Activated CD4-positive, alpha-beta T cell treated with anti-CD3 and anti-CD28 coated beads, Interleukin-2, amount 10 ng/mL, durations not matched to agents 7 days and 5 days (primary cell): ENCODE measurements around the gene KCND1. TPM values are rescaled to one million over a fixed set of nuclear protein-coding genes. Genes with fewer than 3 reads are reported as not detected.

Source experiments
- CTCF ChIA-PET: fragments of 350-600 bp; sonication (Branson Sonifier 250); formaldehyde crosslinking; loops from one replicate; lab custom pipeline; 2021; ENCODE audit warnings: antibody characterized with exemption; lab: Charles Lee
- POLR2A ChIA-PET: fragments of 350-600 bp; sonication (Branson Sonifier 250); formaldehyde crosslinking; loops from one replicate; lab custom pipeline; 2021; ENCODE audit warnings: antibody characterized with exemption; lab: Charles Lee
- DNase-seq: peaks from one replicate; pipeline ENCODE4 v3.0.0-alpha.2; 2020
- H3K27ac Mint-ChIP-seq: one replicate; pipeline ENCODE4 v1.8.0; 2021; ENCODE audit warnings: mild to moderate bottlenecking, moderate library complexity, mixed read lengths
- H3K27me3 Mint-ChIP-seq: one replicate; pipeline ENCODE4 v1.8.0; 2021; ENCODE audit warnings: mixed read lengths
- H3K36me3 Mint-ChIP-seq: one replicate; pipeline ENCODE4 v1.8.0; 2021; ENCODE audit warnings: low read depth, mixed read lengths
- H3K4me1 Mint-ChIP-seq: one replicate; pipeline ENCODE4 v1.8.0; 2021; ENCODE audit warnings: mixed read lengths
- H3K4me3 Mint-ChIP-seq: one replicate; pipeline ENCODE4 v1.8.0; 2021; ENCODE audit warnings: mild to moderate bottlenecking, moderate library complexity, mixed read lengths
- H3K9me3 Mint-ChIP-seq: one replicate; pipeline ENCODE4 v1.8.0; 2021; ENCODE audit warnings: mixed read lengths
- total RNA-seq, 2 experiments: library from RNA; stranded (reverse); gene quantifications; one replicate each; pipeline ENCODE4 v1.2.3, GENCODE V29; 2021

The KCND1 gene
- total RNA-seq, 2 experiments from 2014 or later: 2.9 to 3.6 TPM

DNA sequence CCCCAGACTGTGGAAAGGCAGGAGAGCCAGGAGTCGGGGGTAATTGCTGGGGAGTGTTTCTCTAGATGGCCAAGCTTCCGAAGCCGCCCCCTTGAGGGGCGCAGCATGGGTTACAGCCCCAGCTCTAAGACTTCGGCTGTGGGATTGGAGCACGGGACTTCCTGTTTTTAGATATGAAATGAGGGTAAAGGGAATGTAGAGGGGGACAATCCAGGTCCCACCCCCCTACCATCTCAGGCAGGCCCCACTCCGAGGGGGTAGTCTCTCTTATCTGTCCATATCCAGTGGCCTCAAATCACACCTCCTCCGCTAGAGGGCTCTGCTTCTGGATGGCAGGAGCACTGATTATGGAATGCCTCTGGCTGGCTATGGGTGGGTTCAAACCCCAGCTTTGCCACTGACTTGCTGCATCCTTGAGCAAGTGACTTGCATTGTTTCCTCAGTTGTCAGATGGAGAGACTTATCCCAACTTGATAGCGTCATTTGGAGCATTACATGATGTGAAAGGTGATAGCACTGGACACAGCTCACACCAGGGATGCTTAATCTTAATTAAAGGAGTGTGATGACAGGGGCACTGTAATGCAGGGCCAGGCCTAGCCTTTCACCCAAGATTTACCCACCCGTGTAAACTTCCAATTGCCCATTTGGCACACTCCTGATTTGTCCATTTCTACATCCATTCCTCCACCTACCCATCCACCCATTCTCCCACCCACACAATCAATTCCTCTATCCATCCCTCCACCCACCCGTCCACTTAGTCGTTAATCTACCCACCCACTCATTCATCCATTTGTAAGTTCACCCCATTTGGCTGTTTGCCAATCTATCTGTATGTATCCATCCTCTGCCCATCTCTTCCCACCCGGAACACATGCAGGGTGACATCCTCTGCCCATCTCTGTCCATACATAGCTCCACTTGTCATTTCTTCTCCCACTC, 848 bp upstream of the KCND1 start:
- H3K4me3 Mint-ChIP-seq: no peak overlapping the region
- CTCF ChIA-PET: interaction anchor here (0.9 to 1.5 kb wide), 5 partner anchors 11 to 183 kb away, joined by 3 read pairs; no protein-coding TSS in a partner anchor
- POLR2A ChIA-PET: no interaction called here

DNA sequence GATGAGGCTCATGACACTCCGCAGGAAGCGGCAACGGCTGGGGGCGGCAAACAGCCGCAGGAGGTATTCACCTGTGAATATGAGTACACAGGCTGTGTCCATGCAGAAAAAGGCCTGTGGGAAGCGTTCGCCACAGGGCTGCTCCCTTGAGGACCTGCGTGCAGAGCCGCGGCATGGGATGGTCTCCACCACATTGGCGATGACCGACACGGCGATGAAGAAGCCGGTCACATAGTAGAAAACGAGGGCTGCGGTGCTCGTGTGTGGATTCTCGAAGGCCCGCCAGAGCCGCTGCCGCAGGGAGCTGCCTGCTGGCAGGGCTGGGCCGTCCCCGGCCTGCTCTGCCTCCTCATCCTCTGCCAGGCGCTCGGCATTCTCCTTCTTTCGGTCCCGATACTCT, 2.2 kb downstream of the KCND1 start:
- Mint-ChIP-seq H3K4me3 (no peak overlapping the region), H3K27me3 (no peaks in the 10 kb centered on the region), H3K27ac (no peak overlapping the region), H3K9me3 (no peaks in the 10 kb centered on the region), H3K4me1 (peaks cover 13% of the 10 kb centered on the region), H3K36me3 (peaks cover 15% of the 10 kb centered on the region)
- no peak for DNase-seq
- ChIA-PET CTCF (interaction anchor here (1.4 to 1.6 kb wide), 2 partner anchors 8 to 16 kb away, joined by 3 to 5 read pairs; no protein-coding TSS in a partner anchor), POLR2A (no interaction called here)

More for the DNA sequence above, 848 bp upstream of the KCND1 start:
- Mint-ChIP-seq H3K27ac (peak overlapping the region; percentile 5), H3K36me3 (peaks cover 23% of the 10 kb centered on the region), H3K9me3 (no peaks in the 10 kb centered on the region), H3K4me1 (peaks cover 28% of the 10 kb centered on the region), H3K27me3 (no peaks in the 10 kb centered on the region)
- DNase-seq: peak; percentile 32

DNA sequence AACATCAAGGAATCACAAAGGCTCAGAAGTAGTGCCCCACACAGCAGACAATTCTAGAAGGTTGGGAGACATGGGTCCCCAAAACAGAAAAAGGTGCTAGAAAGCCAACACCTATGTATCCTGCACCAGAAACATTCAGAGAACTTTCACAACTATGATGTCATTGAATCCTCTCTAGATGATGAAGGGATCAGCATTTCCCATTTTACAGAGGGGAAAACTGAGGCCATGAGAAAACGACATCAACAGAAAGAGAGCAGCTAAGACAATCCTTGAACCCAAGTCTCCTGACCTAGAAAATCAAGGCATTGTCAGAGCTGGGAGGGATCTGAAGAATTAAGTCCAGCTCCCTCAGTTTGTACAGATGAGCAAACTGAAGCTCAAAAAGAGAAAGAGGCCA, 3.3 kb downstream of the KCND1 start:
- H3K27me3 Mint-ChIP-seq: no peaks in the 10 kb centered on the region
- POLR2A ChIA-PET: no interaction called here
- no peak overlapping the region for H3K27ac Mint-ChIP-seq
- CTCF ChIA-PET: interaction anchor here (1.6 to 2.3 kb wide), 2 partner anchors 9 kb away, joined by 5 to 6 read pairs; no protein-coding TSS in a partner anchor
- peaks cover 17% of the 10 kb centered on the region for H3K4me1 Mint-ChIP-seq
- no peaks in the 10 kb centered on the region for H3K9me3 Mint-ChIP-seq
- no peak overlapping the region for H3K4me3 Mint-ChIP-seq
- no peak for DNase-seq
- peaks cover 11% of the 10 kb centered on the region for H3K36me3 Mint-ChIP-seq

DNA sequence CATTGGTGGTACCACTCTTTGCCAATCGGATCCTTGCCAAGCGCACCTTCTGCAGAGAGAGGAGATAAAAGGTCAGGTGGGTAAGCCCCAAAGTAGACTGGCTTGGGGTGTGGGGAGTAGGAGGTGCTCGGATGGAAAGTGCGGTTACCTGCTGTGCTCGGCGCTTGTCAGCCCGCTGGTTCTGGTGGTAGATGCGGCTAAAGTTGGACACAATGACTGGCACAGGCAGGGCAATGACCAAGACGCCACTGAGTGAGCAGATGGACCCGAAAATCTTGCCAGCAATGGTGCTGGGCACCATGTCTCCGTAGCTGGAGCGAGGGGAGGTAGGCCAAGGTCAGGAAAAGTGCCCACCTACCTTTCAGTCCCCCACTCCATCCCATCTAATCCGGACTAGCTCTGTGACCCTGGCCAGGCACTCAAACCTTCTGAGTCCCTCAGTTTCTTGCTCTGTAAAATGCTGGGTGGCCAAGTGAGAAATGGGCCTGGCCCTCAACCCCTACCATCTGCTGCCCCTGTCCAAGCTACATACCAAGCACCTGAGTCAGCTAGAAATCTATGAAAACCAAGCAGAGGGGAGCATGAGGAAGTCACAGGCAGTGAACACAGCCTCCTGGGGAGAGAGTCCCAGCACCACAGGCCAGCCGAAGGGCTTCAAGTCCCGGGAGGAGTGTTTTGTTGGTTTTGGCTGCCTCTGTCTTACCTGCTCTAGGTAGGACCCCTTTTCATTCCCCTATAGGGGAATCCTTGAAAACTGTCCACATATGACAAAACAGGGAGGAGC, 4.7 kb downstream of the KCND1 start:
- Mint-ChIP-seq H3K9me3 (no peaks in the 10 kb centered on the region), H3K36me3 (peaks cover 6% of the 10 kb centered on the region), H3K27ac (no peak overlapping the region), H3K4me3 (no peak overlapping the region), H3K4me1 (peaks cover 9% of the 10 kb centered on the region), H3K27me3 (no peaks in the 10 kb centered on the region)
- no peak for DNase-seq
- CTCF ChIA-PET: interaction anchor here (2.3 kb wide), 1 partner anchor 8 kb away, joined by 6 read pairs; no protein-coding TSS in a partner anchor
- POLR2A ChIA-PET: no interaction called here

DNA sequence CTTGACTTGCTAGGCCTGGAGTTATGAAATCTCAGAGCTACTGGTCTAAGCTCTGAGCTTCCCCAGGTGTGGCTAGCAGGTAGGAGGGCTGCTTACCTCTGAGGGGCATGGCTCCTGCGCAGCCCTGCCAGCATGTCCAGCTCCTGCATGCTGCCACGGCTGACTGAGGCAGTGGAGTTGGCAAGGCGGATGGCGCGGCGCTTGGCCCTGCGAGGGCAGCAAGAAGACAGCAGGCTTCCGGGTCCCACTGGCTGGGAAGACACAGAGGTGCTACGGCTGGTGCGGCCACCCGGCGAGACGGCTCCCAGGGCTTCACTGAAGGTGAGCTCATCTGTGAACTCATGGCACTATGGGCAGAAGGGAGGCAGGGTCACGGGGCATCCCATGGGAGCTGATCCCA, 5.7 kb downstream of the KCND1 start:
- DNase-seq: no peak
- H3K36me3 Mint-ChIP-seq: peaks cover 6% of the 10 kb centered on the region
- H3K27me3 Mint-ChIP-seq: no peaks in the 10 kb centered on the region
- no peaks in the 10 kb centered on the region for H3K9me3 Mint-ChIP-seq
- ChIA-PET POLR2A (no interaction called here), CTCF (interaction anchor here (0.6 to 0.7 kb wide), 2 partner anchors 338 to 1354 kb away, joined by 3 read pairs; no protein-coding TSS in a partner anchor)
- H3K27ac Mint-ChIP-seq: no peak overlapping the region
- no peak overlapping the region for H3K4me3 Mint-ChIP-seq
- H3K4me1 Mint-ChIP-seq: peaks cover 6% of the 10 kb centered on the region

DNA sequence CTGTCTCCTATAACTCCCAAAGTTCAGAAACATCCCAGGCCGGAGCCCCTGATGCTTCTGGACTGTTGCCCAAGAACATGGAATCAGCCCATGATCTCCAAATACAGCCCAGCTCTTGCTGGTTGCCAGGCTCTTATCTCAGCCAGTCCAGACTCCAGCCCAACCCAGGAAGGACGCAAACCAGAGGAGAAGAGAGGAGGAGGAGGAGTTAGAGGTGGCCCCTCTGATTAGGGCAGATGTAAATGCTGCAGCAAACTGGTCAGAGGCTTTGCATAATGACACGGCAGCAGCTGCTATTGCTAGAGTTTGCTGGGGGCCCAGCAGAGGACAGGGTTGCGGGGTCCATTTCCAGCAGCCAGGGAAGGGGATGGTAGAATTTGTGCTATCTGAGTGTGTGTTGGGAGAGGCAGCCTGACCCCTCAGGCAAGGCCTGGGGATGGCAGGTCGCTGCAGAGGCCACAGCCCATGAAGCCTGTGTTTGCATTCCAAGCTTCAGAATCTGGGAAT, 10.0 kb downstream of the KCND1 start:
- H3K4me3 Mint-ChIP-seq: no peak overlapping the region
- H3K27me3 Mint-ChIP-seq: no peaks in the 10 kb centered on the region
- no peaks in the 10 kb centered on the region for H3K9me3 Mint-ChIP-seq
- POLR2A ChIA-PET: interaction anchor here (0.6 kb wide), 2 partner anchors 58 to 493 kb away, joined by 7 to 12 read pairs; no protein-coding TSS in a partner anchor
- no peak for DNase-seq
- H3K36me3 Mint-ChIP-seq: peaks cover 6% of the 10 kb centered on the region
- H3K27ac Mint-ChIP-seq: no peak overlapping the region
- H3K4me1 Mint-ChIP-seq: peaks cover 22% of the 10 kb centered on the region
- CTCF ChIA-PET: interaction anchor here (0.7 to 1.1 kb wide), 4 partner anchors 9 to 236 kb away, joined by 3 to 5 read pairs (median 3); no protein-coding TSS in a partner anchor

DNA sequence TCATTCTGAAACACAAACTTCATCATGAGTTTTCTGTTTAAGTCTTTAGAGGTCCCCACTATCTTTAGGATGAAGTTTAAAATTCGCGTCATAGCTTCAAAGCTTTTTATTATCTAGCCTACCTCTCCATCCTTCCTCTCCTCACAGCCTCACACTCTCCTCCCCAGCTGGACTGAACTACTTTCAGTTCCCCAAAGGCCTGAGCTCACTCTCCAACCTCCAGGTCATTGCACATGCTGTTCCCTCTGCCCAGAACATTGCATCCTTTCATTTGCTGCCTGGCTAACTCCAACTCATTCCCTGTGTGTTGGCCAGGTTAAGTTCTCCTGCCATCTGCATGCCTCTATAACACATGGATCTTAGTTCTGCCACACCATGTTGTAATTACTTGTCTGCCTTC, 11.4 kb downstream of the KCND1 start:
- CTCF ChIA-PET: interaction anchor here (2.3 kb wide), 1 partner anchor 7 kb away, joined by 6 read pairs; no protein-coding TSS in a partner anchor
- no peak for DNase-seq
- Mint-ChIP-seq H3K27ac (peak overlapping the region; percentile 54), H3K36me3 (peaks cover 7% of the 10 kb centered on the region), H3K4me3 (peak overlapping the region; percentile 15), H3K27me3 (no peaks in the 10 kb centered on the region), H3K4me1 (peaks cover 32% of the 10 kb centered on the region), H3K9me3 (no peaks in the 10 kb centered on the region)
- POLR2A ChIA-PET: interaction anchor here (0.5 kb wide), 1 partner anchor 260 kb away, joined by 3 read pairs; no protein-coding TSS in a partner anchor

DNA sequence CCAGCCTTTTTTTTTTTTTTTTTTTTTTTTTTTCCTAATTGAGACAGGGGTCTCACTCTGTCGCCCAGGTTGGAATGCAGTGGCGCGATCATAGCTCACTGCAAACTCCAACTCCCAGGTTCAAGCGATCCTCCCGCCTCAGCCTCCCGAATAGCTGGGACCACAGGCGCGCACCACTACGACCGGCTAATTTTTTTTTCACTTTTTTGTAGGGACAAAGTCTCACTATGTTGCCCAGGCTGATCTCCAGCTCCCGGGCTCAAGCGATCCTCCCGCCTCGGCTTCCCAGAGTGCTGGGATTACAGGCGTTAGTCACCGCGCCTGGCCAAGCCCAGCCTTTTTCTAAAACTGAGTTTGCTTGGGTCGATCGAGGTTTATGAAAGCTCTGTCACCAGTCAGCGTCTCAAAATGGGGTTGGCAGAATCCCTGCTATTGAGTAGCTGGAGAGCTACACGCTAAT, 13.0 kb downstream of the KCND1 start:
- CTCF ChIA-PET: interaction anchor here (2.3 kb wide), 1 partner anchor 9 kb away, joined by 6 read pairs; no protein-coding TSS in a partner anchor
- Mint-ChIP-seq H3K4me3 (peak overlapping the region; percentile 95), H3K27ac (peak overlapping the region; percentile 100), H3K4me1 (peaks cover 43% of the 10 kb centered on the region), H3K36me3 (peaks cover 9% of the 10 kb centered on the region), H3K9me3 (no peaks in the 10 kb centered on the region), H3K27me3 (no peaks in the 10 kb centered on the region)
- POLR2A ChIA-PET: no interaction called here
- peak; percentile 17 for DNase-seq

DNA sequence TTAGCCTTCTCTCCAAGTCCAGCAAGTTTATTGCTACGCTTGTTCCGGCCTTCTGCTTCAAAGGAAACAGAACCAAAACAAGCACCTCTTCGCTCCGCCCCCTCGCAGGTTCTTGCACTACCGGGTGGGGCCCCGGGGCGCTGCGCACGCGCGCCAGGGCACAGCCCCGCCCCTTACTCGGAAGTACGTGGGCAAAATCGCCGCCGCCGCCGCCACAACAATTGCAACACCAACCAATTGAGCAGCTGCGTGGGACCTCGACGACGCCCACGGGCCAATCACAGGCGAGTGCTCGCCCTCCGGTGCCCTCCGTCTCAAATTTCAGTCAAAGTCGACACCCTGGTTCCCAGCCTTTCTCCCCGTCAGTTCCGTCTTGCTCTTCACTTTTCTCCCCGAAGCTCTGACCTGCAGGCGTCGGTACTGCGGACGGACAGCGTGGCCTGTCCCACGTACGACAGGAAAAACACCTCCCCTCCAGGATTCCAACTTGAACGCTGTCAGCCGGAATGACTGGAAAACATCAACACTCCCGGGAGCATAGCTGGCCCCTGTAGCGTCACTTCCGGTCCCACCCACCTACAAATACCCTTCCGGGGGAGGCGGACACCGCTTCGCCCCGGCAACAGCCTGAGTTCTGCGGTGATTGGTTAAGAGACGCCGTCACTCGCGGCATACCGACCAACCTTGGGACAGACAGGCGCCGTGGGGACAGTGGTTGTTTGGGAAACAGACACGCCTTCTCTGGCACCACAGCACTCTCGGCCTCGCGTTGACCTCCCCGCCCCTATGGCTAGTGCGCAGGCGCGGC, 13.6 kb downstream of the KCND1 start:
- Mint-ChIP-seq H3K36me3 (peaks cover 9% of the 10 kb centered on the region), H3K9me3 (no peaks in the 10 kb centered on the region), H3K27me3 (no peaks in the 10 kb centered on the region), H3K4me1 (peaks cover 47% of the 10 kb centered on the region), H3K4me3 (peak overlapping the region; percentile 95), H3K27ac (peak overlapping the region; percentile 100)
- ChIA-PET CTCF (interaction anchor here (0.7 to 2.3 kb wide), 3 partner anchors 10 to 28 kb away, joined by 3 to 9 read pairs (median 6); no protein-coding TSS in a partner anchor), POLR2A (no interaction called here)
- DNase-seq: peak; percentile 95

DNA sequence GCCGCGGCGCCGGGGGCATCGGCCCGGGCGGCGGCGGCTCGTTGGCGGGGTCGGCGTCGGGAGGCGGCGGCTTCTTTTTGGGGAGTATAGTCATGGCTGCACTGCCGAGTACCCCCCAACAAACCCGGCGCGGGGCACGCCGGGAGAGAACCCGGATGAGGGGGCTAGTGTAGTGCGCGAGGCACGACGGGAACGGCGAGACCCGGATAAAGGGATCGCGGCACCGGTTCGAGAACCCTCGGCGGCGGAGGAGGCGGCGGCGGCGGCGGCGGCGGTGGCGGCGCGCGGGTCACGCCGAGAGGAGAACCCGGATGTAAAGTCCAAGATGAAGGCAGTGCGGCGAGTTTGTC, 14.2 kb downstream of the KCND1 start, which contains the start of gene OTUD5:
TSS of gene OTUD5 (minus strand) at position 131 of the 350 bp plus-strand sequence. CDS start at position 94, 37 bp downstream.
- H3K36me3 Mint-ChIP-seq: peaks cover 13% of the 10 kb centered on the region
- no peaks in the 10 kb centered on the region for H3K27me3 Mint-ChIP-seq
- no peaks in the 10 kb centered on the region for H3K9me3 Mint-ChIP-seq
- H3K27ac Mint-ChIP-seq: peak within 1 kb of the TSS; percentile 100
- peak within 1 kb of the TSS; percentile 95 for H3K4me3 Mint-ChIP-seq
- ChIA-PET POLR2A (no interaction called here), CTCF (interaction anchor here (2.3 kb wide), 1 partner anchor 18 kb away, joined by 9 read pairs; no protein-coding TSS in a partner anchor)
- no peak for DNase-seq
- peaks cover 51% of the 10 kb centered on the region for H3K4me1 Mint-ChIP-seq

DNA sequence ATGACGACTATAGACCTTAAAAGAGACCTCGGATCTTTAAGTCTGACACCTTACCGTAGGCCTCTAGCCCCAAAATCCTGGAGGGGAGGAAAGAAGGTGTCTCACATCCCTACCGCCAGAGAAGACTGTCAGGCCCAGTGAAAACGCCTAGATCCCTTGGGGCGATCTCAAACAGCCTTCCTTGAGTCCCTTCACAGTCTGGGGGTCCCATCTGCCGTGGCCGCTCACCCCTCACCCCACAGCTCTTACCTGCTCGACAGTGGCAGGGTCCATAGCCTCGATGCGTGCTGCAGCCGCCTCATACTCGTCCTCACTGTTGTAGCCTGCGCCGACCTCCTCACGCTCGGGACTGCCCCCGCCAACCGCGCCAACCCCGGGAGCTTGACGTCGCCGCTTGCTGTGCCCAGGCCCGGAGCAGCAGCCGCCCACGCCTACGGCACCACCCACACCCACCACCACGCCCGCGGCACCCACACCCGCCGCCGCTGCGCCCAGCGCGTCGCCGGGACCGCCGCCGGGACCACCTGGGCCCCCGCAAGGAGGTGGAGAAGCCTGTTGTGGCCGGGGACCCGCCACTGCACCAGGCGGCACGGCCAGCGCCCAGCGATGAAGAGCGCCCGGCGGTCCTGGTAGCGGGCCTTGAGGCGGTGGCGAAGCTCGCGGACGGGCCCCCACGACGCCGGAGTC, 14.8 kb downstream of the KCND1 start:
- CTCF ChIA-PET: interaction anchor here (2.3 kb wide), 1 partner anchor 18 kb away, joined by 9 read pairs; no protein-coding TSS in a partner anchor
- Mint-ChIP-seq H3K27me3 (no peaks in the 10 kb centered on the region), H3K9me3 (no peaks in the 10 kb centered on the region), H3K36me3 (peaks cover 14% of the 10 kb centered on the region), H3K4me1 (peaks cover 57% of the 10 kb centered on the region), H3K4me3 (peak overlapping the region; percentile 78), H3K27ac (peak overlapping the region; percentile 89)
- POLR2A ChIA-PET: no interaction called here
- DNase-seq: peak; percentile 32
